Adrenal gland (tissue), 5 donors: ENCODE measurements around the gene TMEM11.

ENCODE experiments used
- CTCF ChIP-seq, 6 experiments: fragments of 450-650 bp in 4 of 6; fragments of 200-600 bp in 2 of 6; sonication (generic) in 1 of 6; IDR thresholded peaks; 1 replicate in 5 of 6; 2 replicates in 1 of 6; pipeline versions ENCODE4 v1.5.1 to v1.8.0; 2016 to 2021; ENCODE audit warnings: antibody characterized with exemption in 6 of 6, mild to moderate bottlenecking in 2 of 6, moderate library complexity in 1 of 6
- POLR2A ChIP-seq, 2 donors: fragments of 450-650 bp; IDR thresholded peaks; one replicate each; pipeline ENCODE4 v1.6.1; 2017; ENCODE audit warnings: antibody characterized with exemption in 2 of 2, mild to moderate bottlenecking in 2 of 2, moderate library complexity in 1 of 2
- donor health status: DM: no; HTN: no; CAD: no.

- no peak for TF ChIP-seq CTCF (IDR thresholded peaks at IDR 0.05)
- TF ChIP-seq POLR2A (IDR thresholded peaks at IDR 0.05): no peak
Measured at GRCh38 chr17:21169496-21169895, 44.5 kb downstream of the TMEM11 start.
